Mammary epithelial cell (primary cell): Measurements from ENCODE around the gene MFF.

Source experiments
- EZH2 ChIP-seq: IDR thresholded peaks from 2 replicates; pipeline ENCODE4 v1.6.1; 2012; ENCODE audit warnings: low read length, inconsistent platforms, borderline replicate concordance
- TF ChIP-seq, protein P1 (sequence below), 2 donors: IDR thresholded peaks in 1 of 2; conservative IDR thresholded peaks in 1 of 2; 2 replicates each; pipeline ENCODE4 v1.5.1; 2011 to 2012; ENCODE audit warnings: inconsistent platforms in 2 of 2, low read length in 2 of 2, mild to moderate bottlenecking in 2 of 2, control low read depth in 1 of 2, low read depth in 1 of 2; ENCODE audit not compliant: insufficient read depth in 1 of 2; ENCODE audit errors: extremely low read depth in 1 of 2

DNA sequence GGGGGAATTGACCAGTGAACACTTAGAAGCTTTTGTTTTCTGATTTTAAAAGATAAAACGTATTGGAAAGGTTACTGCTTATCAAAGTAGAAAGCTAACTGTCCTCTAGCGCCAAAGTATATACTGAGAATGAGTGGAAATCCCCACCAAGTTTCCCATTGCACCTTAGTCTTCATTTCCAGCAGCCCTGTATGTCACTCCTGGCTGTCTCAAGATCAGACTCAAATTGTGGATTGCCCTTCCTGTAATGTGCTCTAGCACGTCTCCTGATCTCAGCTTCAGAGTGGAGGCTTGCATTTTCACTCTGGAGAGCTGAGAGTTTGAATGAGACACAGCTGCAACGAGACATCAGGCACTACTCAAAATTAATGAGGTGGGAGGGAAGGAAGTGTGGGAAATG is 26.6 kb downstream of the MFF start:
- TF ChIP-seq, protein P1, sequence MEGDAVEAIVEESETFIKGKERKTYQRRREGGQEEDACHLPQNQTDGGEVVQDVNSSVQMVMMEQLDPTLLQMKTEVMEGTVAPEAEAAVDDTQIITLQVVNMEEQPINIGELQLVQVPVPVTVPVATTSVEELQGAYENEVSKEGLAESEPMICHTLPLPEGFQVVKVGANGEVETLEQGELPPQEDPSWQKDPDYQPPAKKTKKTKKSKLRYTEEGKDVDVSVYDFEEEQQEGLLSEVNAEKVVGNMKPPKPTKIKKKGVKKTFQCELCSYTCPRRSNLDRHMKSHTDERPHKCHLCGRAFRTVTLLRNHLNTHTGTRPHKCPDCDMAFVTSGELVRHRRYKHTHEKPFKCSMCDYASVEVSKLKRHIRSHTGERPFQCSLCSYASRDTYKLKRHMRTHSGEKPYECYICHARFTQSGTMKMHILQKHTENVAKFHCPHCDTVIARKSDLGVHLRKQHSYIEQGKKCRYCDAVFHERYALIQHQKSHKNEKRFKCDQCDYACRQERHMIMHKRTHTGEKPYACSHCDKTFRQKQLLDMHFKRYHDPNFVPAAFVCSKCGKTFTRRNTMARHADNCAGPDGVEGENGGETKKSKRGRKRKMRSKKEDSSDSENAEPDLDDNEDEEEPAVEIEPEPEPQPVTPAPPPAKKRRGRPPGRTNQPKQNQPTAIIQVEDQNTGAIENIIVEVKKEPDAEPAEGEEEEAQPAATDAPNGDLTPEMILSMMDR (conservative IDR thresholded peaks at IDR 0.05 in 1 of 2, IDR thresholded peaks at IDR 0.05 in 1 of 2; ENCODE audit: extremely low read depth in 1 of 2, insufficient read depth in 1 of 2, low read depth in 1 of 2, low read length in 2 of 2), result no peak
- no peak for TF ChIP-seq EZH2
